Caco-2 (cell line): Measurements from ENCODE around the gene NCAPD3. TPM values are rescaled to one million over a fixed set of nuclear protein-coding genes. Genes with fewer than 3 reads are reported as not detected.

Experiments
- BruUV-seq: library from RNA; stranded (reverse); fragments of 400-500 nt; replicated peaks from 2 replicates; lab custom pipeline; 2021; lab: Mats Ljungman, UMichigan
- CTCF ChIA-PET: fragments of 300-600 bp; sonication (Branson Sonifier 250); formaldehyde crosslinking; loops from one replicate; lab custom pipeline; 2022; ENCODE audit warnings: antibody characterized with exemption; lab: Charles Lee
- POLR2A ChIA-PET: fragments of 300-600 bp; sonication (Branson Sonifier 250); formaldehyde crosslinking; loops from one replicate; lab custom pipeline; 2022; ENCODE audit warnings: antibody characterized with exemption; lab: Charles Lee
- DNase-seq, 2 experiments: peaks; one replicate each; pipeline versions ENCODE4 v3.0.0 to v3.0.0-alpha.2; 2020 to 2022
- H3K27me3 ChIP-seq: replicated peaks from 2 replicates; pipeline ENCODE4 v1.6.0; 2011; ENCODE audit warnings: low read length; ENCODE audit not compliant: control insufficient read depth, insufficient read depth
- H3K36me3 ChIP-seq: 2 replicates; pipeline ENCODE4 v1.5.1; 2011; ENCODE audit warnings: low read length; ENCODE audit not compliant: control insufficient read depth, insufficient read depth
- H3K4me1 ChIP-seq: fragments of 250-450 bp; sonication (Bioruptor Pico); 2 replicates; pipeline ENCODE4 v1.5.1; 2020; ENCODE audit warnings: mild to moderate bottlenecking
- H3K4me3 ChIP-seq: 2 replicates; pipeline ENCODE4 v1.5.1; 2011; ENCODE audit warnings: low read depth, mild to moderate bottlenecking, control low read depth, low read length
- H3K9me3 ChIP-seq: fragments of 250-450 bp; sonication (Bioruptor Pico); 2 replicates; pipeline ENCODE4 v1.5.1; 2020; ENCODE audit warnings: mild to moderate bottlenecking, moderate library complexity
- H3K27ac Mint-ChIP-seq: one replicate; pipeline ENCODE4 v1.8.0; 2022; ENCODE audit warnings: mixed read lengths; ENCODE audit not compliant: unreplicated experiment
- H3K27me3 Mint-ChIP-seq: one replicate; pipeline ENCODE4 v1.8.0; 2022; ENCODE audit warnings: mixed read lengths; ENCODE audit not compliant: insufficient read depth, unreplicated experiment
- H3K36me3 Mint-ChIP-seq: one replicate; pipeline ENCODE4 v1.8.0; 2022; ENCODE audit warnings: mild to moderate bottlenecking, mixed read lengths; ENCODE audit not compliant: insufficient read depth, unreplicated experiment
- H3K4me1 Mint-ChIP-seq: one replicate; pipeline ENCODE4 v1.8.0; 2022; ENCODE audit warnings: low read depth, mixed read lengths; ENCODE audit not compliant: unreplicated experiment
- H3K4me3 Mint-ChIP-seq: one replicate; pipeline ENCODE4 v1.8.0; 2022; ENCODE audit warnings: mild to moderate bottlenecking, moderate library complexity, mixed read lengths; ENCODE audit not compliant: unreplicated experiment
- H3K9me3 Mint-ChIP-seq: one replicate; pipeline ENCODE4 v1.8.0; 2022; ENCODE audit warnings: mixed read lengths; ENCODE audit not compliant: unreplicated experiment
- intact Hi-C: fragments of 100-400 bp; cut with micrococcal nuclease; formaldehyde crosslinking; loops from one replicate; pipeline ENCODE4 v1.10.0; 2022; ENCODE audit not compliant: unreplicated experiment
- total RNA-seq: library from RNA; stranded (reverse); gene quantifications from 2 replicates; pipeline ENCODE4 v1.2.3, GENCODE V29; 2022
- TF ChIP-seq, protein P1 (sequence below), 2 experiments: fragments of 200-600 bp in 1 of 2; IDR thresholded peaks; 1 replicate in 1 of 2; 2 replicates in 1 of 2; pipeline versions ENCODE4 v1.5.1 to v1.8.0; 2011 to 2022; ENCODE audit warnings: antibody characterized with exemption in 1 of 2, control low read depth in 1 of 2, inconsistent platforms in 1 of 2, low read depth in 1 of 2, low read length in 1 of 2, mild to moderate bottlenecking in 1 of 2, moderate library complexity in 1 of 2; ENCODE audit not compliant: insufficient read depth in 1 of 2, severe bottlenecking in 1 of 2, unreplicated experiment in 1 of 2

Gene NCAPD3
- total RNA-seq, 1 experiment from 2014 or later, result 108 TPM

DNA sequence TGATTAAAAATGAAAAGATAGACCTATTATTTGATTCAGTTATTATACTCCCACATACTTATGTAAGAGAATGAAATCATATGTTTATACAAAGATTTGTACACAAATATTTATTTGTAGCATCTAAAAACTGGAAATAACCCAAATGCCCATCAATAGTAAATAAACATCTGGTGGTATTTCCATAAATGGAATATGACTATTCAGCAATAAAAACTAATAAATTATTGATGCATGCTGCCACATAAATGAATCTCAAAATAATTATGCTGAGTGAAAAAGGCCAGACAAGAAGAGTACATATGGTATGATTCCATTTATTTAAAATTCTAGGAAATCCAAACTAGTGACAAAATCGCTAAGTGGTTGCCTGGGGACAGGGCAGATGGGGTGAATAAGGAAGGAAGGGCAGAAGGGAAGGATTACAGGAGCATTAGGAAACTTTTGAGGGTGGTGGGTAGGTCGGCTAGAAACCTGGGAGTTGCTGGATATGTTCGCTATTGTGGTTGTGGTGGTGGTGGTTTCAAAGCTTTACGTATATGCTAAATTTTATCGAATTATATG, 113.4 kb downstream of the NCAPD3 start:
- Mint-ChIP-seq H3K36me3 (no peaks in the 10 kb centered on the region), H3K4me1 (no peaks in the 10 kb centered on the region), H3K27ac (no peak overlapping the region), H3K4me3 (no peak overlapping the region), H3K27me3 (peaks cover 7% of the 10 kb centered on the region), H3K9me3 (no peaks in the 10 kb centered on the region)
- DNase-seq, result no peak
- Histone ChIP-seq H3K36me3 (no peaks in the 10 kb centered on the region), H3K4me3 (no peak overlapping the region), H3K4me1 (no peaks in the 10 kb centered on the region), H3K27me3 (no peaks in the 10 kb centered on the region), H3K9me3 (peaks cover 18% of the 10 kb centered on the region)
- ChIA-PET CTCF (interaction anchor here (1.0 kb wide), 1 partner anchor 12 kb away, joined by 3 read pairs; no protein-coding TSS in a partner anchor), POLR2A (no interaction called here)
- BruUV-seq, result no TSS peak
- intact Hi-C loops, result no loop called here
- TF ChIP-seq, protein P1, sequence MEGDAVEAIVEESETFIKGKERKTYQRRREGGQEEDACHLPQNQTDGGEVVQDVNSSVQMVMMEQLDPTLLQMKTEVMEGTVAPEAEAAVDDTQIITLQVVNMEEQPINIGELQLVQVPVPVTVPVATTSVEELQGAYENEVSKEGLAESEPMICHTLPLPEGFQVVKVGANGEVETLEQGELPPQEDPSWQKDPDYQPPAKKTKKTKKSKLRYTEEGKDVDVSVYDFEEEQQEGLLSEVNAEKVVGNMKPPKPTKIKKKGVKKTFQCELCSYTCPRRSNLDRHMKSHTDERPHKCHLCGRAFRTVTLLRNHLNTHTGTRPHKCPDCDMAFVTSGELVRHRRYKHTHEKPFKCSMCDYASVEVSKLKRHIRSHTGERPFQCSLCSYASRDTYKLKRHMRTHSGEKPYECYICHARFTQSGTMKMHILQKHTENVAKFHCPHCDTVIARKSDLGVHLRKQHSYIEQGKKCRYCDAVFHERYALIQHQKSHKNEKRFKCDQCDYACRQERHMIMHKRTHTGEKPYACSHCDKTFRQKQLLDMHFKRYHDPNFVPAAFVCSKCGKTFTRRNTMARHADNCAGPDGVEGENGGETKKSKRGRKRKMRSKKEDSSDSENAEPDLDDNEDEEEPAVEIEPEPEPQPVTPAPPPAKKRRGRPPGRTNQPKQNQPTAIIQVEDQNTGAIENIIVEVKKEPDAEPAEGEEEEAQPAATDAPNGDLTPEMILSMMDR (IDR thresholded peaks at IDR 0.05; ENCODE audit: insufficient read depth in 1 of 2, low read depth in 1 of 2, low read length in 1 of 2, severe bottlenecking in 1 of 2, unreplicated experiment in 1 of 2), result no peak

Other genes starting within 250 kb of the NCAPD3 start
- gene JAM3, start 154.9 kb downstream of the NCAPD3 start, total RNA-seq, result 0.65 and 1.5 TPM in 2 replicates
- gene VPS26B, start 704 bp upstream of the NCAPD3 start, total RNA-seq, result 71.4 and 78.1 TPM in 2 replicates
- gene THYN1, start 29.4 kb upstream of the NCAPD3 start, total RNA-seq, result 88.3 and 94.5 TPM in 2 replicates
- 48.7 and 52.0 TPM in 2 replicates for gene ACAD8, start 29.6 kb upstream of the NCAPD3 start, total RNA-seq
- not detected in 2 replicates for gene GLB1L3, start 52.4 kb upstream of the NCAPD3 start, total RNA-seq
- gene GLB1L2, start 108.0 kb upstream of the NCAPD3 start, total RNA-seq, result 15.8 TPM in 2 replicates
- 0.11 TPM in 1 of 2 replicates, not detected in the other for gene B3GAT1, start 188.3 kb upstream of the NCAPD3 start, total RNA-seq